ENCODE results near the gene CELA1. TPM values are rescaled to one million over a fixed set of nuclear protein-coding genes. Genes with fewer than 3 reads are reported as not detected.

The CELA1 gene
- total RNA-seq, 1 donor from 2014 or later, result not detected

DNA sequence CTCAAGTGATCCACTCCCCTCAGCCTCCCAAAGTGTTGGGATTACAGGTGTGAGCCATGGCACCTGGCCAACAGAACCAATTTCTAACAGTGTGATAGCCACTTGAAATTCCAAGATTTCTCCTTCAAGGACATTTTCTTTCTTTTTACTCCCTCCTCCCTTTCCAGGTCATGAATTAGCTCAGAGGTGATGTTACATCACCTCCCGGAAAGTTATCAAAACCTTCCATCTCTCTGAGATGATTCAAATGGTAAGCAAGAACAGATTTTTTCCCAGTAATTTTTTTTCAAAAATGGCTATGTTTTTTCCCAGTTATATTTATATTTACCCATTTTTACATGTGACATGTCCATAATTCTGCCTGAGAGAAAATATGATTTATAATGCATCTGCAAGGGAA, 60.6 kb downstream of the CELA1 start:
- intact Hi-C loops (cut with DNase I), result no loop called here
- ATAC-seq, result peak in 1 of 2 donors; percentile 21
- DNase-seq, result no peak
- Histone ChIP-seq H3K36me3 (peaks cover 15% of the 10 kb centered on the region), H3K4me3 (no peak overlapping the region), H3K27me3 (ENCODE audit: low read depth) (no peaks in the 10 kb centered on the region), H3K9me3 (no peaks in the 10 kb centered on the region), H3K27ac (no peak overlapping the region), H3K4me1 (no peaks in the 10 kb centered on the region)
- TF ChIP-seq, protein P1, sequence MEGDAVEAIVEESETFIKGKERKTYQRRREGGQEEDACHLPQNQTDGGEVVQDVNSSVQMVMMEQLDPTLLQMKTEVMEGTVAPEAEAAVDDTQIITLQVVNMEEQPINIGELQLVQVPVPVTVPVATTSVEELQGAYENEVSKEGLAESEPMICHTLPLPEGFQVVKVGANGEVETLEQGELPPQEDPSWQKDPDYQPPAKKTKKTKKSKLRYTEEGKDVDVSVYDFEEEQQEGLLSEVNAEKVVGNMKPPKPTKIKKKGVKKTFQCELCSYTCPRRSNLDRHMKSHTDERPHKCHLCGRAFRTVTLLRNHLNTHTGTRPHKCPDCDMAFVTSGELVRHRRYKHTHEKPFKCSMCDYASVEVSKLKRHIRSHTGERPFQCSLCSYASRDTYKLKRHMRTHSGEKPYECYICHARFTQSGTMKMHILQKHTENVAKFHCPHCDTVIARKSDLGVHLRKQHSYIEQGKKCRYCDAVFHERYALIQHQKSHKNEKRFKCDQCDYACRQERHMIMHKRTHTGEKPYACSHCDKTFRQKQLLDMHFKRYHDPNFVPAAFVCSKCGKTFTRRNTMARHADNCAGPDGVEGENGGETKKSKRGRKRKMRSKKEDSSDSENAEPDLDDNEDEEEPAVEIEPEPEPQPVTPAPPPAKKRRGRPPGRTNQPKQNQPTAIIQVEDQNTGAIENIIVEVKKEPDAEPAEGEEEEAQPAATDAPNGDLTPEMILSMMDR (IDR thresholded peaks at IDR 0.05), result no peak

DNA sequence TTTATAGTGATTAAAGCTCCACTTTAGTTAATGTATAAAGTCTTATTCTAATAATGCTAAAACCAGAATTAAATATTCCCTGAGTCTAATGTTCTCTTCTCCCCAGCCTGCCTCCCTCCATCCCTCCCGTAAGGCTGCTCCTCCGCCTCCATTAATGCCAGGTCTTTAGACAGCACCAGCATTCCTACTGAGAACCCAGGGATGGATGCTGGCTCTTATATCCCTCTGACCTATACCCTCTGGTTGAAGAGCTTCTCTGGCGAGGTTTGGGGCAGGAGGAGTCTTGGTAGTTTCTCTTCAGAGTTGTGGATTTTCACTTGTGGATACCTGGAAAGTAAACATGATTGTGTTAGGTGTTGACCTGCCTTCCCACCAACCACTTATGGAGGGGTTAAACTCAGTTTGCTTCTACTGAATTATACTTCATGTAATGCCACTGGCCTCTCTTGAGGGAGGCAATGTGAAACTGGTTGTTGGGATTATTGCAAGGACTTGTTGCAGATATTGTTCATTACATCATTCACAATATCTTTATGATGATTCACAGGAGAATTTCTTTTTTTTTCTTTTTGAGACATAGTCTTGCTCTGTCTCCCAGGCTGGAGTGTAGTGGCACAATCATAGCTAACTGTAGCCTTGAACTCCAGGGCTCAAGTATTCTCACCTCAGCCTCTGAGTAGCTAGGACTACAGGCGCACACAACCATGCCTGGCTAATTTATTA, 65.1 kb downstream of the CELA1 start:
- Histone ChIP-seq H3K27ac (no peak overlapping the region), H3K4me3 (no peak overlapping the region), H3K4me1 (no peaks in the 10 kb centered on the region), H3K36me3 (peaks cover 7% of the 10 kb centered on the region), H3K9me3 (no peaks in the 10 kb centered on the region), H3K27me3 (ENCODE audit: low read depth) (no peaks in the 10 kb centered on the region)
- TF ChIP-seq, protein P1 (IDR thresholded peaks at IDR 0.05), result no peak
- DNase-seq (no peak), ATAC-seq (no peak)
- intact Hi-C loops (cut with DNase I), result no loop called here

Other genes with a start within 250 kb of the CELA1 start
- gene TFCP2, start 173.5 kb downstream of the CELA1 start, total RNA-seq, result 30.2 TPM
- gene POU6F1, start 128.6 kb downstream of the CELA1 start, total RNA-seq, result 13.5 TPM
- 259 TPM for gene DAZAP2, start 107.9 kb downstream of the CELA1 start, total RNA-seq
- gene SMAGP, start 76.3 kb downstream of the CELA1 start, total RNA-seq, result 31.3 TPM
- gene BIN2, start 22.5 kb downstream of the CELA1 start, total RNA-seq, result 45.4 TPM
- 24.0 TPM for gene GALNT6, start 44.7 kb upstream of the CELA1 start, total RNA-seq
- gene SLC4A8, start 78.2 kb upstream of the CELA1 start, total RNA-seq, result 8.3 TPM
- gene SCN8A, start 244.6 kb upstream of the CELA1 start, total RNA-seq, result 0.53 TPM